Skeletal muscle satellite cell (primary cell): ENCODE data around the gene CHD5.

ENCODE experiments used
- H3K27me3 ChIP-seq: 2 replicates; pipeline ENCODE4 v1.7.0; 2013; ENCODE audit warnings: low read length; ENCODE audit not compliant: control insufficient read depth, insufficient read depth
- H3K36me3 ChIP-seq: 2 replicates; pipeline ENCODE4 v1.7.0; 2013; ENCODE audit warnings: mild to moderate bottlenecking, control low read depth, low read length; ENCODE audit not compliant: insufficient read depth
- H3K4me1 ChIP-seq: 2 replicates; pipeline ENCODE4 v1.7.0; 2013; ENCODE audit warnings: low read length; ENCODE audit not compliant: control insufficient read depth, insufficient read depth
- H3K4me2 ChIP-seq: 2 replicates; pipeline ENCODE4 v1.7.0; 2013; ENCODE audit warnings: mild to moderate bottlenecking, low read length
- H3K4me3 ChIP-seq: 2 replicates; pipeline ENCODE4 v1.7.0; 2013; ENCODE audit warnings: low read length
- H3K9ac ChIP-seq: 2 replicates; pipeline ENCODE4 v1.7.0; 2013; ENCODE audit warnings: mild to moderate bottlenecking, low read depth, low read length, moderate library complexity
- H3K9me3 ChIP-seq: replicated peaks from 2 replicates; pipeline ENCODE4 v1.7.0; 2013; ENCODE audit warnings: mild to moderate bottlenecking, control low read depth, low read length

CHD5 gene

GRCh38 chr1:6180707-6181311 is 688 bp upstream of the CHD5 start:
- no peak overlapping the region for H3K4me2 ChIP-seq
- peaks cover 6% of the 10 kb centered on the region for H3K4me1 ChIP-seq
- H3K36me3 ChIP-seq = peaks cover 15% of the 10 kb centered on the region
- peaks cover 42% of the 10 kb centered on the region for H3K27me3 ChIP-seq
- H3K4me3 ChIP-seq = no peak overlapping the region
- H3K9me3 ChIP-seq = no peaks in the 10 kb centered on the region
- H3K9ac ChIP-seq = no peak overlapping the region

DNA sequence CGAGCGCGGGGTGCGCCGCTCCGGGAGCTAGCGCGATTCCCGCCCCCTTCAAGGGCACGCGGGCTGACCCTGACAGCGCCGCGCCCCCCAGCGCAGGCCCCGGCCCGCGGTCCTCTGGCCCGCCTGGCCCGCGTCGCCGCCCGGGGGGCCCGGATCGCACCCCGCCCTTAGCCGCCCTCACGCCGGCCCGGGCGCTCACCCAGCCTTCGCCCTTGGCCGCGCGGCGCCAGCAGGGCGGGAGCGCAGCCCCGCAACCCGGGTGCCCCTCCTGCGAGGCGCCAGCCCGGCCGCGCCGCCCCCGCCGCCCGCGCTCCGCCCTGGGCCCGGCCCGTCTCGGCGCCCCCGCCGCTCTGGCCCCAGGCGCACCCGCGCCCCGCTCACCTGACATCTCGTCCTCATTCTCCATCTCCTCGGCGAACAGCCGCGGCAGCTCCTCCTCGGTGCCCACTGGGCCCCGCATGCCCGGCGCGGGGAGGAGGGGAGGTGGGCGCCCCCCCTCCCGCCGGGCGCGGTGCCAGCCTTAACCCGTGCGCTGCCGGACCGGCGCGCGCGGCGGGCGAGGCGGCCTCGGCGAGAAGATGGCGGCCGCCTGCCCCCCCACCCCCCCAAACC is 451 bp downstream of the CHD5 start:
- Histone ChIP-seq H3K9me3 (no peaks in the 10 kb centered on the region), H3K9ac (no peak overlapping the region), H3K36me3 (peaks cover 6% of the 10 kb centered on the region), H3K4me1 (peaks cover 6% of the 10 kb centered on the region), H3K4me2 (peak overlapping the region; percentile 48), H3K27me3 (peaks cover 46% of the 10 kb centered on the region), H3K4me3 (no peak overlapping the region)

GRCh38 chr1:6178751-6179563 is 1.2 kb downstream of the CHD5 start:
- Histone ChIP-seq H3K4me1 (peaks cover 6% of the 10 kb centered on the region), H3K27me3 (peaks cover 50% of the 10 kb centered on the region), H3K9me3 (no peaks in the 10 kb centered on the region), H3K36me3 (no peaks in the 10 kb centered on the region), H3K4me3 (no peak overlapping the region), H3K4me2 (peak overlapping the region; percentile 48), H3K9ac (no peak overlapping the region)

DNA sequence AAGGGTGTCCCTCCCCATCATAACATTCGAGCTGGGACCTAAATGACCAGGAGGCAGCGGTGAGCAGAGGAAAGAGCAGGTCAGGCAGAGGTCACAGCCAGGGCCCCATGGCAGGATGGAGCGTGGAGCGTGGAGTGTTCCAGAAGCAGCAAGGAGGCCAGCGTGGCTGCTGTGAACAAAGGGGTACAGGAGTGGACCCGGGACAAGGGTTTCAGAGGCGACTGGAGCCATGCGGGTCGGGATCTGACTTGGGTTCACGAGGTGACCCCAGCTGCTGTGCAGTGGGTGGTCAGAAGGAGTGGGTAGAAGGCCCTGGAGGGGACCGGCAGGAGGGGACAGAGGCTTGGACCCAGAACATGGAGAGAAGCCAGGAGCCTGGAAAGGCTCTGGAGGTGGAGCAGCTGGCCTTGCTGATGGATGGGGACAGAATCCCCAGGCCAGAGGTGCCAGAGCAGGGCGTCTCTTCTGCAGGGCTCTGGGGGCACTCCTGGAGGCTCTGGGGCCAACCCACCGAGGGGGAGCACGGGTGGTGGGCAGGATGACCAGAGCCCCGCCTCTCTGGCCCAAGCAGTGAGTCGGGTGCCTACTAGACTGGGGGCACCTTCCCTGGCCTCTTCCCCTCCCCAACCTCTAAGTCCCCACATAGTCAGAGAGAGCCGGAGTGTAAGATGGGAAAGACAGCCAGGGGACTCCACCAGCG is 2.3 kb downstream of the CHD5 start:
- no peak overlapping the region for H3K4me2 ChIP-seq
- no peaks in the 10 kb centered on the region for H3K36me3 ChIP-seq
- H3K4me3 ChIP-seq = no peak overlapping the region
- no peaks in the 10 kb centered on the region for H3K9me3 ChIP-seq
- H3K27me3 ChIP-seq = peaks cover 50% of the 10 kb centered on the region
- H3K9ac ChIP-seq = no peak overlapping the region
- peaks cover 6% of the 10 kb centered on the region for H3K4me1 ChIP-seq

- Histone ChIP-seq H3K4me2 (no peak overlapping the region), H3K4me3 (no peak overlapping the region), H3K9me3 (no peaks in the 10 kb centered on the region), H3K27me3 (peaks cover 50% of the 10 kb centered on the region), H3K4me1 (peaks cover 6% of the 10 kb centered on the region), H3K36me3 (no peaks in the 10 kb centered on the region), H3K9ac (no peak overlapping the region)
Observed at GRCh38 chr1:6176779-6177178, 3.3 kb downstream of the CHD5 start.

- Histone ChIP-seq H3K4me1 (peaks cover 17% of the 10 kb centered on the region), H3K36me3 (no peaks in the 10 kb centered on the region), H3K9me3 (no peaks in the 10 kb centered on the region), H3K9ac (no peak overlapping the region), H3K4me2 (no peak overlapping the region), H3K27me3 (peaks cover 50% of the 10 kb centered on the region), H3K4me3 (no peak overlapping the region)
Observed at GRCh38 chr1:6175411-6175828, 4.7 kb downstream of the CHD5 start.

GRCh38 chr1:6174621-6175410 is 5.3 kb downstream of the CHD5 start:
- peaks cover 17% of the 10 kb centered on the region for H3K4me1 ChIP-seq
- H3K9ac ChIP-seq = no peak overlapping the region
- H3K4me3 ChIP-seq = no peak overlapping the region
- no peak overlapping the region for H3K4me2 ChIP-seq
- peaks cover 50% of the 10 kb centered on the region for H3K27me3 ChIP-seq
- H3K9me3 ChIP-seq = no peaks in the 10 kb centered on the region
- no peaks in the 10 kb centered on the region for H3K36me3 ChIP-seq

GRCh38 chr1:6172549-6172948 is 7.6 kb downstream of the CHD5 start:
- Histone ChIP-seq H3K9me3 (no peaks in the 10 kb centered on the region), H3K9ac (no peak overlapping the region), H3K4me3 (no peak overlapping the region), H3K27me3 (peaks cover 43% of the 10 kb centered on the region), H3K36me3 (no peaks in the 10 kb centered on the region), H3K4me1 (peaks cover 11% of the 10 kb centered on the region), H3K4me2 (no peak overlapping the region)

GRCh38 chr1:6171548-6172124 is 8.5 kb downstream of the CHD5 start:
- Histone ChIP-seq H3K4me2 (no peak overlapping the region), H3K27me3 (peaks cover 43% of the 10 kb centered on the region), H3K36me3 (no peaks in the 10 kb centered on the region), H3K9ac (no peak overlapping the region), H3K9me3 (no peaks in the 10 kb centered on the region), H3K4me3 (no peak overlapping the region), H3K4me1 (peaks cover 11% of the 10 kb centered on the region)

GRCh38 chr1:6170742-6171201 is 9.3 kb downstream of the CHD5 start:
- Histone ChIP-seq H3K27me3 (peaks cover 43% of the 10 kb centered on the region), H3K4me2 (peak overlapping the region; percentile 7), H3K4me3 (no peak overlapping the region), H3K9ac (no peak overlapping the region), H3K9me3 (no peaks in the 10 kb centered on the region), H3K36me3 (no peaks in the 10 kb centered on the region), H3K4me1 (peaks cover 11% of the 10 kb centered on the region)
